Measurements from ENCODE around the gene HMX1.

The HMX1 gene

GRCh38 chr4:8853249-8853648 is 18.4 kb downstream of the HMX1 start:
- TF ChIP-seq SPI1 (IDR thresholded peaks at IDR 0.05; ENCODE audit: borderline replicate concordance, low read depth) (no peak), GABPA (IDR thresholded peaks at IDR 0.05; ENCODE audit: low read depth) (no peak), REST (IDR thresholded peaks at IDR 0.05; ENCODE audit: insufficient replicate concordance, low read depth) (no peak), POLR2AphosphoS5 (IDR thresholded peaks at IDR 0.05; ENCODE audit: low read depth) (no peak)
- TF ChIP-seq, protein P1, sequence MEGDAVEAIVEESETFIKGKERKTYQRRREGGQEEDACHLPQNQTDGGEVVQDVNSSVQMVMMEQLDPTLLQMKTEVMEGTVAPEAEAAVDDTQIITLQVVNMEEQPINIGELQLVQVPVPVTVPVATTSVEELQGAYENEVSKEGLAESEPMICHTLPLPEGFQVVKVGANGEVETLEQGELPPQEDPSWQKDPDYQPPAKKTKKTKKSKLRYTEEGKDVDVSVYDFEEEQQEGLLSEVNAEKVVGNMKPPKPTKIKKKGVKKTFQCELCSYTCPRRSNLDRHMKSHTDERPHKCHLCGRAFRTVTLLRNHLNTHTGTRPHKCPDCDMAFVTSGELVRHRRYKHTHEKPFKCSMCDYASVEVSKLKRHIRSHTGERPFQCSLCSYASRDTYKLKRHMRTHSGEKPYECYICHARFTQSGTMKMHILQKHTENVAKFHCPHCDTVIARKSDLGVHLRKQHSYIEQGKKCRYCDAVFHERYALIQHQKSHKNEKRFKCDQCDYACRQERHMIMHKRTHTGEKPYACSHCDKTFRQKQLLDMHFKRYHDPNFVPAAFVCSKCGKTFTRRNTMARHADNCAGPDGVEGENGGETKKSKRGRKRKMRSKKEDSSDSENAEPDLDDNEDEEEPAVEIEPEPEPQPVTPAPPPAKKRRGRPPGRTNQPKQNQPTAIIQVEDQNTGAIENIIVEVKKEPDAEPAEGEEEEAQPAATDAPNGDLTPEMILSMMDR (IDR thresholded peaks at IDR 0.05; ENCODE audit: insufficient read depth, low read length) = no peak
- Histone ChIP-seq H3K27ac (replicated peaks) (no peak overlapping the region), H3K4me3 (replicated peaks; ENCODE audit: insufficient read depth, low read length) (no peak overlapping the region), H3K27me3 (ENCODE audit: insufficient read depth, poor library complexity, severe bottlenecking) (peaks cover 34% of the 10 kb centered on the region)
- DNase-seq (ENCODE audit: low read depth in 1 of 2, low spot score in 1 of 2) = no peak

DNA sequence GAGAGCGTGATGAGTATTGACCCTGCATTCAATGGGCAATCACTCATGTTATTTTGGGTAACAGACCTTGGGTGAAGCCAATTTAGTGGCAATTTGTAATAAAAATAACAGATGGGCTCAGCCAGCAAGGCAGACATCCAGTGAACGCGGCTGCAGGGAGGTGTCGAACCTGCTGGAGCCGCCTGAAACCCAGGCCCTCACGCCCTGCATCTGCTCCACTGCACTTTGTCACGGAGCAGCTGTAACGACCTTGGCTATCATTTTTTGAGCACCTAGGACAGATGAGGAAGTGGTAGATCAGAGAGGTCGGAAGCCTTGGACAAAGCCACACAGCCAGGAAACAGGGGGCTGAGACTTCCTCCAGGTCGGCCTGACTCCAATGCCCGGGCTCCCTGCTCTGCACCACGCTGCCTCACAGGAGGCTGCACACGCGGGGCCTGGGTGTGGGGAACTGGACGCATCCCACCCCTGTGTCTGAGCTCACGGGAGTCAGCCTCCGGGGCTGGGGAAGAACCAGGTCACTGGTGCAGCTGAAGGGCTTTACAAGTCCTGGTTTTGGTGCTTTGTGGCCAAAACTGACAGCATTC is 19.4 kb downstream of the HMX1 start:
- no peak for DNase-seq (ENCODE audit: low read depth in 1 of 2, low spot score in 1 of 2)
- TF ChIP-seq REST (IDR thresholded peaks at IDR 0.05; ENCODE audit: insufficient replicate concordance, low read depth) = no peak
- TF ChIP-seq POLR2AphosphoS5 (IDR thresholded peaks at IDR 0.05; ENCODE audit: low read depth) = no peak
- TF ChIP-seq, protein P1 (IDR thresholded peaks at IDR 0.05; ENCODE audit: insufficient read depth, low read length) = no peak
- TF ChIP-seq SPI1 (IDR thresholded peaks at IDR 0.05; ENCODE audit: borderline replicate concordance, low read depth) = no peak
- no peak for TF ChIP-seq GABPA (IDR thresholded peaks at IDR 0.05; ENCODE audit: low read depth)
- peaks cover 24% of the 10 kb centered on the region for H3K27me3 ChIP-seq (ENCODE audit: insufficient read depth, poor library complexity, severe bottlenecking)
- H3K27ac ChIP-seq (replicated peaks) = no peak overlapping the region
- no peak overlapping the region for H3K4me3 ChIP-seq (replicated peaks; ENCODE audit: insufficient read depth, low read length)

DNA sequence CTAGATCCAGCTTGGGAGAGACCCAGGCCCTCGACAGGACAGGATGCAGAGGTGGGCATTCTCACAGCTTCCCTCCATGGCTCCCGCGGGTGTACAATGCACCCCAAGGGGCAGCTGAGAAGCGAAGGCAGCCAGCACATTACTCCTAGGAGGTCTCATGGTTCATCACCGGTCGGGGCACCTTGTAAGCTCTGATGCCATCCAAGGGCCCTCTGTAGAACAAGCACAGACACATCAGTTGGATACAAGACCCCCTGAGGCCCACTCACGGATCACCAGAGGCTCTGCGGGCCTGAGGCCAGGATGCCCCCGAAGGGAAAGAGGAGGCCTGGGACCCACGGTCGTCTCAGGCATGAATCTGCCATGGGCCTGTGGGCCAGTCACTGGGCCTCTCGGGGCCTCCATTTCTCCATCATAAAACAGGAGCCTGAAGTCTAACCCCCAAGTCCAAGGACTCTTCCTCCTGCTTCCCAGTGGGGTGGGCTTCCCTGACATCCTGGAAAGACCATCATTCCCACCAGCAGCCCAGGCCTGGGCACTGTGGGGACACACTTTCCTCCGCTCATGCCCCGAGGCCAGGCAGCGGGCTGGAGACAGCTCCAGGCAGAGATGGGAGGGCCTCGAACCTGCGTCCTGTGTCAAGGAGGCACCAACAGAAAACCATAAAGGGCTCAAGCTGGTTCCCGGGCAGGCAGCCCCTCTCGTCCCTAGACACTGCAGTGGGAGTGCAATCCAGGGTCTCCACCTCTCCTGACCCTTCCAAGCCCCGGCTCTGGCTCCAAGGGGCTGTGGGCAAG is 20.1 kb downstream of the HMX1 start:
- no peak for DNase-seq (ENCODE audit: low read depth in 1 of 2, low spot score in 1 of 2)
- no peak for TF ChIP-seq SPI1 (IDR thresholded peaks at IDR 0.05; ENCODE audit: borderline replicate concordance, low read depth)
- TF ChIP-seq GABPA (IDR thresholded peaks at IDR 0.05; ENCODE audit: low read depth) = no peak
- TF ChIP-seq POLR2AphosphoS5 (IDR thresholded peaks at IDR 0.05; ENCODE audit: low read depth) = no peak
- no peak for TF ChIP-seq REST (IDR thresholded peaks at IDR 0.05; ENCODE audit: insufficient replicate concordance, low read depth)
- TF ChIP-seq, protein P1 (IDR thresholded peaks at IDR 0.05; ENCODE audit: insufficient read depth, low read length) = no peak
- no peak overlapping the region for H3K4me3 ChIP-seq (replicated peaks; ENCODE audit: insufficient read depth, low read length)
- no peak overlapping the region for H3K27ac ChIP-seq (replicated peaks)
- peaks cover 17% of the 10 kb centered on the region for H3K27me3 ChIP-seq (ENCODE audit: insufficient read depth, poor library complexity, severe bottlenecking)
